GM12801 (cell line): Measurements from ENCODE around the gene MAML3.

Source experiments
- CTCF ChIP-seq: IDR thresholded peaks from one replicate; pipeline ENCODE4 v1.5.1; 2011; ENCODE audit warnings: control low read depth; ENCODE audit not compliant: insufficient read length; ENCODE audit errors: extremely low read depth

MAML3 gene

GRCh38 chr4:139951021-139951420 lies 203.0 kb downstream of the MAML3 start:
- TF ChIP-seq CTCF = no peak

GRCh38 chr4:139950568-139950967 lies 203.4 kb downstream of the MAML3 start:
- no peak for TF ChIP-seq CTCF

- TF ChIP-seq CTCF = no peak
Measured at GRCh38 chr4:139943277-139943676, 210.7 kb downstream of the MAML3 start.

GRCh38 chr4:139942241-139942640 lies 211.7 kb downstream of the MAML3 start:
- no peak for TF ChIP-seq CTCF

GRCh38 chr4:139940600-139940999 lies 213.4 kb downstream of the MAML3 start:
- no peak for TF ChIP-seq CTCF

- no peak for TF ChIP-seq CTCF
Measured at GRCh38 chr4:139938414-139938813, 215.6 kb downstream of the MAML3 start.

- TF ChIP-seq CTCF = no peak
Measured at GRCh38 chr4:139935911-139936310, 218.1 kb downstream of the MAML3 start.

- no peak for TF ChIP-seq CTCF
Measured at GRCh38 chr4:139934708-139935195, 219.2 kb downstream of the MAML3 start.
